Type B pancreatic cell (in vitro differentiated cells): ENCODE measurements around the gene GSPT2. TPM values are rescaled to one million over a fixed set of nuclear protein-coding genes. Genes with fewer than 3 reads are reported as not detected.
"Not testable (repeated sequence)": the region's sequence is repeated elsewhere in the genome, so short reads cannot be mapped to it uniquely, and the experiment has no call there.

Experiments used
- DNase-seq: peaks from one replicate; pipeline ENCODE4 v3.0.0; 2021; ENCODE audit warnings: mixed read lengths; ENCODE audit not compliant: unreplicated experiment; ENCODE audit errors: extremely low spot score
- H3K27ac Mint-ChIP-seq: 2 replicates; pipeline ENCODE4 v1.8.0; 2021; ENCODE audit warnings: mild to moderate bottlenecking, mixed read lengths
- H3K27me3 Mint-ChIP-seq: 2 replicates; pipeline ENCODE4 v1.8.0; 2021; ENCODE audit warnings: mixed read lengths
- H3K36me3 Mint-ChIP-seq: 2 replicates; pipeline ENCODE4 v1.8.0; 2021; ENCODE audit warnings: mixed read lengths
- H3K4me1 Mint-ChIP-seq: one replicate; pipeline ENCODE4 v1.8.0; 2021; ENCODE audit warnings: mixed read lengths; ENCODE audit not compliant: unreplicated experiment
- H3K4me3 Mint-ChIP-seq: 2 replicates; pipeline ENCODE4 v1.8.0; 2021; ENCODE audit warnings: mild to moderate bottlenecking, mixed read lengths
- H3K9me3 Mint-ChIP-seq: 2 replicates; pipeline ENCODE4 v1.8.0; 2021; ENCODE audit warnings: mixed read lengths
- long read RNA-seq: library from polyadenylated mRNA; unstranded; transcript quantifications from one replicate; pipeline ENCODE4 v2.0.0, GENCODE V29; 2020
- total RNA-seq: library from RNA; stranded (reverse); gene quantifications from 2 replicates; pipeline ENCODE4 v1.2.1, GENCODE V29; 2021; ENCODE audit warnings: low replicate concordance
- TF ChIP-seq, protein P1 (sequence below): fragments of 200-600 bp; sonication (generic); conservative IDR thresholded peaks from 2 replicates; pipeline ENCODE4 v1.5.0; 2021; ENCODE audit warnings: antibody characterized with exemption, mild to moderate bottlenecking

The GSPT2 gene
- total RNA-seq: 18.8 and 19.2 TPM in 2 replicates
- long read RNA-seq, transcript GSPT2-201 (1 exons, 2,802 nt): major isoform, 58 of 59 reads
- long read RNA-seq, partial matches to known transcripts: 0 of 59 reads
- long read RNA-seq, other reads (novel, unspliced or antisense): 1 of 59 reads

DNA sequence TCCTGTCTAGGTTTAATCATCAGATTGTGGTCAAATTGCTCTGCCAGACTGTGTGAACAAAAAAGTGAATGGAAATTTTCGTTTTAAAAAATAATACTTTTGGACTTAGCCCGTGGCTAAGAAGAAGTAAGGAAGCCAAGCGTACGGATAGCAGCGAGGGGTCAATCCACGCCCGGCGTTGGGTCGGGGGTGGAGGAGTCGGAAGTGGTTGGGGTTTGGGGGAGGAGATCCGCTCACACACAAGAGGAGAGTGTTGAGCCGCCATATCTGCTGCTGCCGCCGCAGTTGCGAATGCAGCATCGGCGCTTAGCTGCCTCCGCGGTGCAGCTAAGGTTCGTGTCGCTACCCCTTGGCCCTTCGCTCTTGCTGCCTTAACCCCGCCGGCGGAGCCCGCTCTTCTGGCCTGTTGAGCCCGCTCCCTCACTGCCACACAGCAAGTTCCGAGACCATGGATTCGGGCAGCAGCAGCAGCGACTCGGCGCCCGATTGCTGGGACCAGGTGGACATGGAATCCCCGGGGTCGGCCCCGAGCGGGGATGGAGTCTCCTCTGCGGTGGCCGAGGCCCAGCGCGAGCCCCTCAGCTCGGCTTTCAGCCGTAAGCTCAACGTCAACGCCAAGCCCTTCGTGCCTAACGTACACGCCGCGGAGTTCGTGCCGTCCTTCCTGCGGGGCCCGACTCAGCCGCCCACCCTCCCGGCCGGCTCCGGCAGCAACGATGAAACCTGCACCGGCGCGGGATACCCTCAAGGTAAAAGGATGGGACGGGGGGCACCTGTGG is at the start of gene GSPT2:
Gene GSPT2 (plus strand): TSS at position 264 of the 779 bp plus-strand sequence. CDS start 185 bp downstream, at position 449.
- peaks cover 7% of the 10 kb centered on the region for H3K9me3 Mint-ChIP-seq
- peaks cover 5% of the 10 kb centered on the region for H3K27me3 Mint-ChIP-seq
- H3K36me3 Mint-ChIP-seq: peaks cover 28% of the 10 kb centered on the region
- peak within 1 kb of the TSS; percentile 91 for H3K27ac Mint-ChIP-seq
- TF ChIP-seq, protein P1, sequence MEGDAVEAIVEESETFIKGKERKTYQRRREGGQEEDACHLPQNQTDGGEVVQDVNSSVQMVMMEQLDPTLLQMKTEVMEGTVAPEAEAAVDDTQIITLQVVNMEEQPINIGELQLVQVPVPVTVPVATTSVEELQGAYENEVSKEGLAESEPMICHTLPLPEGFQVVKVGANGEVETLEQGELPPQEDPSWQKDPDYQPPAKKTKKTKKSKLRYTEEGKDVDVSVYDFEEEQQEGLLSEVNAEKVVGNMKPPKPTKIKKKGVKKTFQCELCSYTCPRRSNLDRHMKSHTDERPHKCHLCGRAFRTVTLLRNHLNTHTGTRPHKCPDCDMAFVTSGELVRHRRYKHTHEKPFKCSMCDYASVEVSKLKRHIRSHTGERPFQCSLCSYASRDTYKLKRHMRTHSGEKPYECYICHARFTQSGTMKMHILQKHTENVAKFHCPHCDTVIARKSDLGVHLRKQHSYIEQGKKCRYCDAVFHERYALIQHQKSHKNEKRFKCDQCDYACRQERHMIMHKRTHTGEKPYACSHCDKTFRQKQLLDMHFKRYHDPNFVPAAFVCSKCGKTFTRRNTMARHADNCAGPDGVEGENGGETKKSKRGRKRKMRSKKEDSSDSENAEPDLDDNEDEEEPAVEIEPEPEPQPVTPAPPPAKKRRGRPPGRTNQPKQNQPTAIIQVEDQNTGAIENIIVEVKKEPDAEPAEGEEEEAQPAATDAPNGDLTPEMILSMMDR: no peak
- H3K4me3 Mint-ChIP-seq: peak within 1 kb of the TSS; percentile 93
- H3K4me1 Mint-ChIP-seq: peaks cover 8% of the 10 kb centered on the region
- peak; percentile 76 for DNase-seq

DNA sequence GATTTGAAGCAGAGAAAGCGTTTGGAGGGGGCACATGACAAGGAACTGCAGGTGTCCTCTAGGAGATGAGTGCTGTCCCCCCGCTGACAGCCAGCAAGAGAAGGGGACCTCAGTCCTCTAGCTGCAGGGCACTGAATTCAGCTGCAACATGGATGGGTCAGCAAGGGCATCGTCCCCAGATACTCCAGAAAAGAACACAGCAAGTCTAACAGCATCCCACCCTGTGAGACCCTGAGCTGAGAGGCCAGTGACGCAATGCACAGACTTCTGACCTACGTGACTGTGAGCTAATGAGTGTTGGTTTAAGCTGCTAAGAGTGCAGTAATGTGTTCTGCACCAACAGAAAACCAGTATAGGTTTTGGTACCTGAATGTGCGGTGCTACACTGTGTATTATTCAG is 49.0 kb upstream of the GSPT2 start:
- no peaks in the 10 kb centered on the region for H3K4me1 Mint-ChIP-seq
- H3K9me3 Mint-ChIP-seq: no peaks in the 10 kb centered on the region
- peaks cover 6% of the 10 kb centered on the region for H3K27me3 Mint-ChIP-seq
- H3K27ac Mint-ChIP-seq: no peak overlapping the region
- peak; percentile 10 for DNase-seq
- no peak overlapping the region for H3K4me3 Mint-ChIP-seq
- TF ChIP-seq, protein P1: no peak
- no peaks in the 10 kb centered on the region for H3K36me3 Mint-ChIP-seq

DNA sequence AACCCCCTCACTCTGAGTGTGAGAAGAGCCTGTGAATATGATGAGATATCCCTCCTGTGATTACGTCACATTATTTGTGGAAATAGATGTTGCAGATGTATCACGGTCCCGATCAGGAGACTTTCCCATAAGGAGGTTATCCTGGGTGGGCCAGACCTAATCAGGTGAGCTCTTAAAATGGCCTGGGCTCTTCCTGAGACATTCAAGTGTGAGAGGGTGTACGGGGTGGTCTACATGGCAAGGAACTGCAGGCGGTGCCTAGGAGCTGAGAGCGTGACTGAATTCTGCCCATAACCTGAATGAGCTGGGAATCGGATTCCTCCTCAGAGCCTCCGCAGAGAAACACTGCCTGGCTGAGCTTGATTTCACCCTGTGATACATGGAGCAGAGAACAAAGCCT is 45.8 kb upstream of the GSPT2 start:
- Mint-ChIP-seq H3K4me3 (no peak overlapping the region), H3K4me1 (no peaks in the 10 kb centered on the region), H3K9me3 (no peaks in the 10 kb centered on the region), H3K27me3 (peaks cover 6% of the 10 kb centered on the region), H3K27ac (no peak overlapping the region), H3K36me3 (no peaks in the 10 kb centered on the region)
- TF ChIP-seq, protein P1: no peak
- DNase-seq: peak; percentile 42

DNA sequence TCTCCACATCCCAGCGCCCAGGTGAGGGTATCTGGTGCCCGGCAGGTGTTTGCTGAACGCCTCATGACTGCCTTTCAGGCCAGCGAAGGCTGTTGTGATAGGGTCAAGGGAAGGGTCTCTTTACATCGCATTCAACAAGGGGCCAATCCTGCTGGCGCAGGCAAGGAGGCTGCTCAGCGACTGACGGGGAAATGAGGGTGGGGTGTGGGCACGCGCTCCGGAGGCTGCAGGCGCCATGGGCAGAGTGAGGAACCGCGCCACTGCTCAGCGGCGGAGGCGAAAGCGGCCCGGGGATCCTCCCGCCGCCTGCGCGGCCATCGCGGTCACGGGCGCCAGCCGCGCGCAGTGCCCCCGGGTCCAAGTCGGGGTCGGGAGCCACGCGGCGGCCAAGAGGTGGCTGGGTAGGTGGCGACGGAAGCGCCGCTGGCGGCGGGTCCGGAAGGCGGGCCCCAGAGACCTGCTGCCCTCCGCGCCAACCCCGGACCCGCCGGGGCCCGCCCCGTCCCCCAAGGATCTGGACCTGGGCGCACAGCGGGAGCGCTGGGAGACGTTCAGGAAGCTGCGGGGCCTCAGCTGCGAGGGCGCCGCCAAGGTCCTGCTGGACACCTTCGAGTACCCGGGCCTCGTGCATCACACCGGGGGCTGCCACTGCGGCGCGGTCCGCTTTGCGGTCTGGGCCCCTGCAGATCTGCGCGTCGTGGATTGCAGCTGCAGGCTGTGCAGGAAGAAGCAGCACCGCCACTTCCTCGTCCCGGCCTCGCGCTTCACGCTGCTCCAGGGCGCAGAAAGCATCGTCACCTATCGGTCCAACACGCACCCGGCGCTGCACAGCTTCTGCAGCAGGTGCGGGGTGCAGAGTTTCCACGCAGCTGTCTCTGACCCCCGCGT is 32.7 kb upstream of the GSPT2 start, which contains the start of gene CENPVL1:
Gene CENPVL1 (plus strand): TSS at position 236 of the 888 bp plus-strand sequence. CDS start 0 bp downstream, at position 236.
- H3K4me3 Mint-ChIP-seq, H3K27ac Mint-ChIP-seq, H3K4me1 Mint-ChIP-seq, H3K36me3 Mint-ChIP-seq, DNase-seq, H3K9me3 Mint-ChIP-seq, H3K27me3 Mint-ChIP-seq: not testable (repeated sequence)

DNA sequence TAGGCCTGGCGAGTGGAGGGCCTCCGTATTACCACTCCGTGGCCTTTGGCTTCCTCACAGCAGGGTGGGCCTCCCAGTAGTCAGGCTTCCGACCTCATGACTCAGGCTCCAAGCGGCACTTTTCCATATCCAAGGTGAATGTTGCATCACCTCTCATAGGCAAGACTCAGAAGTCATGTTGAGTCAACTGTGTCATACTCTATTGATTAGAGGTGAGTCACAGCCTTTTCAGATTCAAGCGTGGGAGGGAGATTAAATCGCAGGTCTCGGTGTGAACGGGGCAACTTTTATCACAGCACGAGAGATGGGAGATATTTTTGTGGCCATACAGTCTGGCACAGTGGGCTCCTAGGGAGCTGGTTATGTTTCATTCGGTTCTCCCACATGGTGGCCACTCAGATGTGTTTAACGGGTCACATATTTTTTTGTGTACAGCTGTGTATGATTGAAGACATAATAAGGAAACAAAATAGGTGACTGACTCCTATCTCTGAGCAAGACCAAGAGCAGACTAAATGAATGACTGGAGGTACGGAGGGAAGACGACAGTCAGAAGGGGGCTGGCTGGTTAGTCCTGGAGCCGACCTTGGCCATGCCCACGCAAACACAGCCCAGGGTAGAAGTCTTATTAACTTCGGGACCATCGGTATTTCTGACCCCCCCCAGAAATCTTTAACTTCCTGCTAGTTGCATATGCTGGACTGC is 30.1 kb upstream of the GSPT2 start:
- H3K4me3 Mint-ChIP-seq, DNase-seq, H3K27ac Mint-ChIP-seq, H3K9me3 Mint-ChIP-seq, H3K36me3 Mint-ChIP-seq, H3K4me1 Mint-ChIP-seq, H3K27me3 Mint-ChIP-seq: not testable (repeated sequence)

DNA sequence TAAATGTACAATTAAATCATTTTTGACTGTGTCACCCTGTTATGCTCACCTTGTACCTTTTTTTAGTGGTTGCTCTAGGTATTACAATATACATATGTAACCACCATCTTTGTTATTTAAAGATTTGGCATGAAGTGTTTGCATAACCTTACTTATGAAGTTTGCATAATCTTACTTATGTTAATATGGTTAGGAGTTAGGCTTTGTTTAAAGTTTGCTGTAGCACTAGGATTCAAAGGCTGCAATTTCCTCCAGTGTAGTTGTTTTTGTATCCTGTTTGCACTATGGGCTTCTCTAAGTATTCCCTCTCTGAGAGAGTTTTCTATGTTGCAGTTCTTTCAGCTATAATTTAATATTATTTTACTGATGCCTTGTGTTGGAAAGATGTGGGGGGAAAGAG is 15.0 kb upstream of the GSPT2 start:
- Mint-ChIP-seq H3K27me3 (peaks cover 2% of the 10 kb centered on the region), H3K36me3 (no peaks in the 10 kb centered on the region), H3K4me1 (no peaks in the 10 kb centered on the region), H3K9me3 (no peaks in the 10 kb centered on the region), H3K27ac (no peak overlapping the region), H3K4me3 (no peak overlapping the region)
- TF ChIP-seq, protein P1: peak; percentile 53
- no peak for DNase-seq
